Left lobe of liver (tissue), 2 donors: ENCODE measurements around the gene SPSB1. TPM values are rescaled to one million over a fixed set of nuclear protein-coding genes. Genes with fewer than 3 reads are reported as not detected.

Experiments used
- ATAC-seq: fragments of 200-7000 bp; cut with Tn5 transposase; one replicate; pipeline ENCODE4 v1.9.1; 2020; ENCODE audit warnings: mild to moderate bottlenecking, moderate library complexity
- DNase-seq: peaks from one replicate; pipeline ENCODE4 v3.0.0-alpha.2; 2020; ENCODE audit warnings: low spot score
- total RNA-seq: library from RNA; stranded (reverse); gene quantifications from one replicate; pipeline ENCODE4 v1.2.1, GENCODE V29; 2021
- donor health status: DM: no; HTN: no; CAD: no; lungs with moderate emphysema.
- donor health status: DM: no; HTN: yes; CAD: no.

Gene SPSB1
- total RNA-seq, 1 donor from 2014 or later, result 6.2 TPM

DNA sequence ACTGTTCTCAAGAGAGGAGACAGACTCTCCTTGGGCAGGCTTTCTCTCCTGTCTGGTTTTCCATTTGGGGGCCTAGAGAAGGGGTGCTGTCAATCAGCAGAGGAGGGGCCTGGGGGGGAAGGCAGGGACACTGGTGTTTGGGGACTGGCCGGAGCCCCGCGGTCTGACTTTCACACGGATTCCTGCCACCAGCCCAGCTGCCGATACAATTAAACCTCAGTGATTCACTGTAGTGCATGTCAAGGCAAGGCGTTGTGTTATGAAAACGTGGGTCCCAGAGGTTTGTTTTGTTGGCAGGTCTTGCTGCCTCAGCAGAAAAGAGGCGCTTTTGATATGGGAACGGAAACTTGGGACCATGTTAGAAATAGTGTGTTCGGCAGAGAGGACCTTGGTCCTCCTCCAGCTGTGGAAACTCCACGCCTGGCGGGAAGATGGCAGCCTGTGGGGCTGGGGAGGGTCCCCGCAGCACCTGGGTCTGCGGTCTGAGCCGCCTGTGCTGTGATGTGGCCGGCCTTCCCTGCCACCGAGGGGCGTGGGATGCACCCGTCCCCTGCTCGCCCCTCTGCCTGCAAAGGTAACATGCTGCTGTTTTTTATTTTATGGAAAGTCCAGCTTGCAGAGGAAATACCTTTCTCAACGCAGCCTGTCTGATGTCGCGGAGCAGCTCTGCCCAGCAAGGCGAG lies 47.6 kb downstream of the SPSB1 start:
- ATAC-seq, result no peak
- no peak for DNase-seq

GRCh38 chr1:9340864-9341263 lies 48.2 kb downstream of the SPSB1 start:
- no peak for DNase-seq
- no peak for ATAC-seq

GRCh38 chr1:9341301-9341845 lies 48.7 kb downstream of the SPSB1 start:
- no peak for ATAC-seq
- no peak for DNase-seq

DNA sequence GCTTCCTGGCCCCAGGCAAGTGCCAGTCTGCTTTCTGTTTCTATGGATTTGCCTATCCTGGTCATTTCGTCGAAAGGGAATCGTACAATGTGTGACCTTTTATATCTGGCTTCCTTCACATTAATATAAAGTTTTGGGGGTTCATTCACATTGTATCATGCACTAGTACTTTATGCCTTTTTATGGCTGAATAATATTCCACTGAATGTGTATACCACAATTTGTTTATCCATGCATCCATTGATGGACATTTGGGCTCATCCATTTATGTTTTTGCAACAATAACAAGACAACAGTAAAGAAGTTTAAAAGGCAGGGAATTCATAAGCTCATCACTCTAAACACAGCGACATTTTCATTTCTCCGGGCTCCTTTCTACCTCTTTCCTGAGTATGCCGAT lies 50.6 kb downstream of the SPSB1 start:
- no peak for ATAC-seq
- DNase-seq, result no peak

- no peak for DNase-seq
Observed at GRCh38 chr1:9344426-9345200, 51.9 kb downstream of the SPSB1 start.

DNA sequence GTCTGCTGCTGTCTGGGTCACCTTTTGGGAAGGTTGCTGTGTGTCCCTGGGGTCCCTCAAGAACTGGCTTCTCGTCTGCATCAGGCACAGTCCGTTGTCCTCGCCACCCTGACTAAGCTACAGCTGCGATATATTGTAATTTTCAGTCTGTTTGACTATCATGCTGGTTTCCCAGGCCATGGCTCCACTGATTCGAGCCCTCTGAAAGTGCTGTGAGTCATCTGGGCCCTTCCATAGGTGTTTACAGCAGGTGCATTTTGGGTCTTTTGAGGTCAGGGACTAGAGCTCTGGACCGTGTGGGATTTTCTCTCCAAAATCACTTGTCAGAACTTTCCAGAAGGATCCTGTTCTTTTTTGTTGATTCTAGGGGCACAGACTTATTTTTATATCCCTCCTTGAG lies 52.8 kb downstream of the SPSB1 start:
- DNase-seq, result no peak
- ATAC-seq, result no peak

More at GRCh38 chr1:9344426-9345200, 51.9 kb downstream of the SPSB1 start:
- ATAC-seq, result peak; percentile 48

DNA sequence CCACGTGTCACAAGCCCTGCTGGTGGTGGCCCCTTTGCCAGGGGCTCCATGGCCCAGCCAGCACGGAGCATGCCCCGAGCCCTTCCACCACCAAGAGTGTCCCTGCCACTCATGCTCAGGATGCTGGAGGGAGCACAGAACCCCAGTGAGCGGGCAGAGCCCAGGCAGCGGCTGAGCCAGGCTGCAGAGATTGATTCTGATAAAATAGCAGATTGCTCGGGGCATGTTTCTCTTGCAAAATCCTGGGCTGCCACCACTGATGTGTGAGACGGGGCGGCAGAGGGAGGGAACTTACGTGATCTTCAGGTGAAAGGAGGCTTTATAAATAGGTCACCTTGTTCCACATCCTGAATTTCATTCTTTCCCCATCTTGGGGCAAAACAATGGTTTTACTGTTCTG lies 53.2 kb downstream of the SPSB1 start:
- ATAC-seq (peak; percentile 28), DNase-seq (no peak)

DNA sequence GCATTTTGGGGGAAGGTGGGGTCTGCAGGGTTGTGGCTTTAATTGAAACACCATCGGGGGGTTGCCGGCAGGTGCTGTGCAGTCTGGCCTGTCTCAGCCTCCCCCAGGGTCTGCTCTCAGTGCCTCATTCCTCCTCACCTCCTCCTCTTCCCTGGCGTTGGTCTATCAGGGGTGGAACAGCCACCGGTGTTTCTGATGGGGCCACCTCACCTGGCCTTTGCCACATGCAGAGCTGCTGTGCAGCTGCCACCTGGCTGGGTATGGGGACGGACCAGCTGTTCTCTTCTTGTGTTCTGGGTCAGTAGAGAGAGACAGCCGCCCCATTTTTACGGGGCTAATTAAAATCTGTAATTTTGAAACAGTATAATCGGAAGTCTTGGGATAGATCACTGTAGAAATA lies 53.9 kb downstream of the SPSB1 start:
- DNase-seq (no peak), ATAC-seq (no peak)

DNA sequence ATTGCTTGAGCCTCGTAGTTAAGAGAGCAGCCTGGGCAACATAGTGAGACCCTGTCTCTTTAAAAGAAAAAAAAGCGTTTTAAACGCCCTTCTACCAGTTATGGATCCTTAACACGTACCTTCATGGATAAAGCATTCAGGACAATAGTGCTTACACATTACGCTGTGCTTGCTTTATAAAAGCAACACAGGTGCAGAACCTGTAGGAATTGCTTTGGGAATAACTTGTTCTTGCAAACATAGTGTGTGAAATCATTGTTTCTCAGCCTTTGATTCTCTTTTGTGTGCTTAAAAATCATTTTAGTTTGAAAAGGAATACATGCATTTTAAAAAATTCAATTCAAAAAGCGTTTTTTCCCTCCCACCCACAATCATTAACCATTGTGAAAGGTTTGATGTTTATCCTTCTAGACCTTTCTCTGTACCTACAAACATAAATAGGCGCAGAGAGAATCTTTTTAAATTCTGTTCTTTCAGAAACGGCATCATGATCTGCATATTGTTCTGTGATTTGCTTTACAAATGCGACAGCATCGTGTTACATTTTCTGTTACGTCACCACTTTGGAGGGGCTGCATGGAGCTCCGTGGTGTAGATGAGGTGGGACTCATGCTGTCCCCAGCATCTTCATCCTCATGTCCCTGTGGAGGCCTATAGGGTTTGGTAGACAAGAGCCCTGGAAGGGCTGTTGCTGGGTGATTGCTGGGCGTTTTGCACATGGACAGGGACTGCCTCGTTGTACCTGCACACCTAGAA lies 54.6 kb downstream of the SPSB1 start:
- no peak for ATAC-seq
- DNase-seq, result no peak

DNA sequence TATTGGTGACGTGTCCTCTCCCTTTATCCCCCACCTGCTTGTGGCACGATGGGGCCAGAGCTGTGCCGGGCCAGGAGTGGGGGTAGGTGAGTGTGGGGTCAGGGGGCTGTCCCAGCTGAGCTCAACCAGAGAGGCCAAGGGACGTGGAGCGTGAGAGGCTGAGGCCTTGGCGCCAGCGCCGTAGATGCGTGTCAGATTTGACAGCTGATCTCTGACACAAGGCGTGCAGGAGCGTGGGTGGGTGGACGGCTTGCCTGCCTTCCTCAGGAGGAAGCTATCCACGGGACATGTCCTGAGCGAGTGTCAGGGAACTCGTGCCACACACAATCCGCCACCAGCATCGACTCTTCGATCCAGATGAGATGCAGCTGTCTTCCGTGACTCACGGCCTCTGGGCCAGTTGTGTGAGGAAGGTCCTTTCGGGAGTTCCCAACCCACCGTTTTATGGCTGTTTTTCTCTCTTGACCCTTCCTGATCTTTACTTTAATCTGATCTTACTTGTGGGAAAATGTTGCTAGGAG lies 56.7 kb downstream of the SPSB1 start:
- DNase-seq, result no peak
- ATAC-seq, result no peak

GRCh38 chr1:9350013-9350908 lies 57.6 kb downstream of the SPSB1 start:
- DNase-seq (no peak), ATAC-seq (no peak)

DNA sequence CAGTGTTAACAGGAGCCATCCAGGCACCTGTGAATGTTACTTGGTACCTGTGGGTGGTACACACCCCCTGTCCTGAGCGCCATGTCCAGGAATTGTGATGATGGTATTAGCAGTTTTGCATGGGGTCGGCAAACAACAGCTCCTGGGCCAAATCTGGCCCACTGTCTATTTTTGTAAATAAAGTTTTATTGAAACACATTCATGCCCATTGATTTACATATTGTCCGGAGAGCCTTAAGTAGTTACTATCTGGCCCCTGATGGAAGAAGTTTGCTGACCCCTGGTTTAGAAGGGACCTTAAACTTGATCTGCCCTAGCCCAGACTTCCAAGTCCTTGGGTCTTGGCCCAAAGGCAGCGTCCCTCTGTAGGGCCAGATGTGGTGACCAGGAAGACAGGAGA lies 58.3 kb downstream of the SPSB1 start:
- ATAC-seq (no peak), DNase-seq (no peak)

DNA sequence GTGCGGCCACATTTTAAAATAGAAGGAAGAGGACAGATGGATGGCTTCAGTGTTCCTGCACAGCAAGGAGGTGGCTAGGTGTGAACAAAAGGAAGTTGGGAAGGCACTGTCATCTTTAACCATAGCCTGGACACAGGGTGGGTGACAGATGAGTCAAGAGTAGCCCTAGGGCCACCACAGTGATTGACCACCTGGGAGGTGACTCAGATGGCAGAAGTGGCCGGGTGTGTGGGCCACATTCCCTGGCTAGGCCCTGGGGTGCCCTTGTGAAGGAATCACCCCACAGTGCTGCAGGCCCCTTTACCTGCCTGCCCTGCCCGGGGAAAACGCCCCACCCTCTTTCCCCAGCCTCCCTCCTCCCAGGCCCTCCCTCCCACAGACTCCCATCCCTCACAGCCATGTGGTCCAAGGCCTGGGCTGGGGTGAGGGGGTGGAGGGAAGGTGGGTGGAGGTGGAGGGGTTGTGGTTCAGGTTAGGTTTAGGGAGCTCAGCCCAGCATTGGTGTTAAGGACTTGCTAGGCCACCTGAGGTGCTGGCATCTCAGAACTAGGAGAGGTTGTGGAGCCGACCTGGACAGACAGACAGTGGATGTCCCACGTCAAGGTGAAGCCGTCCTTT lies 59.1 kb downstream of the SPSB1 start:
- ATAC-seq (no peak), DNase-seq (no peak)

DNA sequence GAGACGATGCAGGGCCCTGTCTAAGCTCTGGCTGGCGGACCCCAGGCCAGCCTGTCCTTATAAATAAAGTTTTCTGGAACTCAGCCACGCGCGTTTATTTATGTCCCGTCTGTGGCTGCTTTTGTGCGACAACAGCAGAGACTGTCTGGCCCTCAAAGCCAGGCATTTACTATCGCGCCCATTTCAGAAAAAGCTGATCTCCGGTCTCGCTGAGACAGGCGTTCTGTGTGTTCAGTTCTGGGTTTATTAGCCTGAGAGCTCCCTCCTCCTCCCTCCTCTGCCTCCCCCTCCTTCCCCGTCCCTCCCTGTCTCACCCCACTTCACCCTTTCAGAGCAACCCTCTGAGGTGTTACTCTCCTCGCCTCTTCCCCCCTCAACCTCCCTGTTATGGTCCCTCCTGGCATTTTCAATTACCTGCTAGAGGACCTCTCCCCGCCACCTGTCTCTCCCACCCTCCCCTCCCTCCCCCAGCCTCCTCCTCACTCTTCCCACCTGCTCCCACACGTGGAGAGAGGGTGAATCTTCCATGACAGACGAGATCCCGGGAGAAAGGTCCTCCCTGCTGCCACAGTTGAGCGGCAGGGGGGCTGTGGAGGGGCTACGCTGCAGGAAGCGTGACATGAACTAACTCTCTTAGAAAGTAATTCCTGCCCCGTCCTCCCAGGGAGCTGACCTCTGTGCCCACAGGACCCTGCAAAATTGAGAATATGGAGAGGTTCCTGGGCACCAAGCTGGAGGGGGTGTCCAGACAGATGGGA lies 59.9 kb downstream of the SPSB1 start:
- ATAC-seq, result no peak
- DNase-seq, result no peak

DNA sequence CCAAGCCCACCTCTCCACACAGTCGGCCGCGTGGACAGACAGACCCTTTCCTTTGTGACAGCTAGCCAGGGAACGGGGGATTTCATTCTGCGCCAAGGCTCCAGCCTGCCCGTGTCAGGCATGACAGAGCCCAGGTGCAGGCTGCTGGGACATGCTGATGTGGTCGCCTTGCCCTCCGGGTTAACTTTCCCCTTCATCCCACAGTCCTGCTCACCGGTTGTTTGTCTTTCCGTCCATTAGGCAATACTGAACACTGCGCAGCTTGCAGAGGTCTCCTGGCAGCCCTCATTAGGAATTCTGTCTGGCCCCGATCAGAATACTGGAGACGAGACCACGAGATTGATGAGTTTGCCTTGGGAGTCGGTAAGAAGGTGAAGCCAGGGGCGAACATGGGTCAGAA lies 62.8 kb downstream of the SPSB1 start:
- no peak for DNase-seq
- ATAC-seq, result peak; percentile 63

GRCh38 chr1:9356021-9356420 lies 63.3 kb downstream of the SPSB1 start:
- ATAC-seq, result no peak
- DNase-seq, result no peak

DNA sequence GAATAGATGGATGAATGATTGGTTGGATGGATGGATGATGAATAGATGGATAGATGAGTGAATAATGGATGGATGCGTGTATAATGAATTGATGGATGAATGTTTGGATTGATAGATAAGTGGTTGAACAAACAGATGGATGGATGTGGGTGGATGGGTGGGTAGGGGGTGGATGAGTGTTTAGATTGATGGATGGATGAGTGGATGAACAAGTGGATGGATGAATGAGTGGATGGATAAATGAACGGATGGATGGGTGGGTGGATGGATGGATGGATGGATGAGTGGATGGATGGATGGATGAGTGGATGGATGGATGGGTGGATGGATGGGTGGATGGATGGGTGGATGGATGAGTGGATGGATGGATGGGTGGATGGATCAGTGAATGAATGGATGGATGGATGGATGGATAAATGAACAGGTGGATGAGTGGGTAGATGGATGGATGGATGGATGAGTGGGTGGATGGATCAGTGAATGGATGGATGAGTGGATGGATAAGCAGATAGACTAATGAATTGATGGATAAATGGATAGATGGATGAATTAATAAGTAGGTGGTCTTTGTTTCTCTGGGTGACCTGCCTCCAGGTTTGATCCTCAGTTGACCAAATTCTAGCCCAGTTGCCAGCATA lies 64.3 kb downstream of the SPSB1 start:
- no peak for DNase-seq
- no peak for ATAC-seq

DNA sequence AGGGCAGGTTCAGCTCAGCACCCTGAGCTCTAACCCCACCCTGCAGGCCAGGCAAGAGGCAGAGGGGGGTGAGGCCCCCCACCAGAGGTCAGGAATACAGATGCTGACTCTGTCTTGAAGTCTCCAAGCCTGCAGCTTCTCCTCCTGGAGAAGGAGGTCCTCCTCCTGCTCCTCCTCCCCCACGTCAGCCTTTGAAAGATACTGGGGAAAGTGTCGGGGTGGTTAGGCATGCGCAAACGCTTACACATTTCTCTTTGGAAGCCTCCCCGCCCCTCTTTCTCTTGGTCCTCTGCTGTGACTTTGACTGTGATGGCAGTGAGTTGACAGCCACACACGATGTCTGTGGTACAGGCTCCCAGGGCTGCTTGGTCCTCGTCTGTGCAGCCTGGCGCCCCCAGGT lies 65.3 kb downstream of the SPSB1 start:
- DNase-seq, result no peak
- ATAC-seq, result no peak
